ENCODE measurements around the gene UGT1A8. TPM values are rescaled to one million over a fixed set of nuclear protein-coding genes. Genes with fewer than 3 reads are reported as not detected.

The UGT1A8 gene
- total and polyA plus RNA-seq, 3 experiments from 2014 or later, result not detected

DNA sequence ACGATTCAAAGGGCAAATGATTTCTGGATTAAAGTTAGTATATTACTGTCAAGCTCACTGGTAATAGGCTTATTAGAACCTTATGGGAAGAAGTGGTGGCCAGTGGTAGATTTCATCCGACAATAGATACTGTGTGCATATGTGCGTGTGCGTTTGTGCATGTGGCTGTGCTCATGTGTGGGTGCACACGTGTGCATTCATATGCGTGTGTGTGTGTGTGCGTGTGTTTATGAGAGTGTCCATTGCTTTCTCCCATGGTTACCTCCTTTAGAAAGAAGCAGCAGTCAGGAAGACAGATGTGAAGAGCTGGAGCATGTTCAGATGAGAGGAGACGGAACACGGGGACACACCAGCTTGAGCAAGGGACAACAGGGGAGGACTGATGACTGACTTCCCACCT lies 151.8 kb downstream of the UGT1A8 start:
- peaks cover 0 to 2% (median 0%) of the 10 kb centered on the region in 5 donors for H3K9me3 Mint-ChIP-seq
- Histone ChIP-seq H3K9me3 (ENCODE audit: low read length) (no peaks in the 10 kb centered on the region), H3K4me1 (ENCODE audit: insufficient read depth, low read length) (no peaks in the 10 kb centered on the region), H3K27ac (ENCODE audit: low read depth, low read length) (no peak overlapping the region), H3K4me3 (ENCODE audit: low read length) (no peak overlapping the region), H3K36me3 (ENCODE audit: insufficient read depth, low read length) (no peaks in the 10 kb centered on the region), H3K27me3 (ENCODE audit: insufficient read depth, low read length, poor library complexity, severe bottlenecking) (no peaks in the 10 kb centered on the region)
- ChIA-PET CTCF (no interaction called here), POLR2A (no interaction called here)
- H3K4me3 Mint-ChIP-seq, result no peak overlapping the region
- no peak for DNase-seq
- H3K4me1 Mint-ChIP-seq, result no peaks in the 10 kb centered on the region
- no peaks in the 10 kb centered on the region for H3K36me3 Mint-ChIP-seq
- H3K27ac Mint-ChIP-seq, result no peak overlapping the region
- H3K27me3 Mint-ChIP-seq, result peaks cover 10 to 37% of the 10 kb centered on the region in 2 donors

DNA sequence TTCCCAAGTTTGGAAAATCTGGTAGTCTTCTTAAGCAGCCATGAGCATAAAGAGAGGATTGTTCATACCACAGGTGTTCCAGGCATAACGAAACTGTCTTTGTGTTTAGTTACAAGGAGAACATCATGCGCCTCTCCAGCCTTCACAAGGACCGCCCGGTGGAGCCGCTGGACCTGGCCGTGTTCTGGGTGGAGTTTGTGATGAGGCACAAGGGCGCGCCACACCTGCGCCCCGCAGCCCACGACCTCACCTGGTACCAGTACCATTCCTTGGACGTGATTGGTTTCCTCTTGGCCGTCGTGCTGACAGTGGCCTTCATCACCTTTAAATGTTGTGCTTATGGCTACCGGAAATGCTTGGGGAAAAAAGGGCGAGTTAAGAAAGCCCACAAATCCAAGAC lies 154.7 kb downstream of the UGT1A8 start:
- Histone ChIP-seq H3K27ac (ENCODE audit: low read depth, low read length) (no peak overlapping the region), H3K36me3 (ENCODE audit: insufficient read depth, low read length) (no peaks in the 10 kb centered on the region), H3K27me3 (ENCODE audit: insufficient read depth, low read length, poor library complexity, severe bottlenecking) (no peaks in the 10 kb centered on the region), H3K4me1 (ENCODE audit: insufficient read depth, low read length) (no peaks in the 10 kb centered on the region), H3K4me3 (ENCODE audit: low read length) (no peak overlapping the region), H3K9me3 (ENCODE audit: low read length) (no peaks in the 10 kb centered on the region)
- H3K4me3 Mint-ChIP-seq, result no peak overlapping the region
- ChIA-PET POLR2A (no interaction called here), CTCF (no interaction called here)
- H3K4me1 Mint-ChIP-seq, result no peaks in the 10 kb centered on the region
- no peak for DNase-seq
- no peak overlapping the region for H3K27ac Mint-ChIP-seq
- peaks cover 5 to 28% of the 10 kb centered on the region in 2 donors for H3K27me3 Mint-ChIP-seq
- H3K36me3 Mint-ChIP-seq, result peaks cover 0 to 9% (median 0%) of the 10 kb centered on the region in 3 donors
- H3K9me3 Mint-ChIP-seq, result peaks cover 0 to 8% (median 1%) of the 10 kb centered on the region in 5 donors

DNA sequence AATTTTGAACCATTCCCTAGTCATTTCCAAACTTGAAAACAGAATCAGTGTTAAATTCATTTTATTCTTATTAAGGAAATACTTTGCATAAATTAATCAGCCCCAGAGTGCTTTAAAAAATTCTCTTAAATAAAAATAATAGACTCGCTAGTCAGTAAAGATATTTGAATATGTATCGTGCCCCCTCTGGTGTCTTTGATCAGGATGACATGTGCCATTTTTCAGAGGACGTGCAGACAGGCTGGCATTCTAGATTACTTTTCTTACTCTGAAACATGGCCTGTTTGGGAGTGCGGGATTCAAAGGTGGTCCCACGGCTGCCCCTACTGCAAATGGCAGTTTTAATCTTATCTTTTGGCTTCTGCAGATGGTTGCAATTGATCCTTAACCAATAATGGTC lies 155.2 kb downstream of the UGT1A8 start:
- H3K27ac ChIP-seq (ENCODE audit: low read depth, low read length), result no peak overlapping the region
- peaks cover 0 to 8% (median 1%) of the 10 kb centered on the region in 5 donors for H3K9me3 Mint-ChIP-seq
- POLR2A ChIA-PET, result no interaction called here
- H3K27ac Mint-ChIP-seq, result no peak overlapping the region
- H3K36me3 Mint-ChIP-seq, result peaks cover 0 to 9% (median 0%) of the 10 kb centered on the region in 3 donors
- no peaks in the 10 kb centered on the region for H3K9me3 ChIP-seq (ENCODE audit: low read length)
- H3K36me3 ChIP-seq (ENCODE audit: insufficient read depth, low read length), result no peaks in the 10 kb centered on the region
- no peaks in the 10 kb centered on the region for H3K4me1 Mint-ChIP-seq
- H3K4me3 ChIP-seq (ENCODE audit: low read length), result no peak overlapping the region
- no peaks in the 10 kb centered on the region for H3K27me3 ChIP-seq (ENCODE audit: insufficient read depth, low read length, poor library complexity, severe bottlenecking)
- no peaks in the 10 kb centered on the region for H3K4me1 ChIP-seq (ENCODE audit: insufficient read depth, low read length)
- H3K27me3 Mint-ChIP-seq, result peaks cover 3 to 29% of the 10 kb centered on the region in 2 donors
- no peak for DNase-seq
- no peak overlapping the region for H3K4me3 Mint-ChIP-seq
- CTCF ChIA-PET, result no interaction called here

GRCh38 chr2:233773854-233774253 lies 156.4 kb downstream of the UGT1A8 start:
- Mint-ChIP-seq H3K9me3 (peaks cover 0 to 8% (median 3%) of the 10 kb centered on the region in 5 donors), H3K27me3 (peaks cover 8 to 39% of the 10 kb centered on the region in 2 donors), H3K4me1 (no peaks in the 10 kb centered on the region), H3K4me3 (no peak overlapping the region), H3K36me3 (peaks cover 0 to 13% (median 0%) of the 10 kb centered on the region in 3 donors), H3K27ac (no peak overlapping the region)
- Histone ChIP-seq H3K4me3 (ENCODE audit: low read length) (no peak overlapping the region), H3K27ac (ENCODE audit: low read depth, low read length) (no peak overlapping the region), H3K4me1 (ENCODE audit: insufficient read depth, low read length) (no peaks in the 10 kb centered on the region), H3K36me3 (ENCODE audit: insufficient read depth, low read length) (no peaks in the 10 kb centered on the region), H3K9me3 (ENCODE audit: low read length) (no peaks in the 10 kb centered on the region), H3K27me3 (ENCODE audit: insufficient read depth, low read length, poor library complexity, severe bottlenecking) (no peaks in the 10 kb centered on the region)
- no peak for DNase-seq
- POLR2A ChIA-PET, result no interaction called here
- CTCF ChIA-PET, result no interaction called here

DNA sequence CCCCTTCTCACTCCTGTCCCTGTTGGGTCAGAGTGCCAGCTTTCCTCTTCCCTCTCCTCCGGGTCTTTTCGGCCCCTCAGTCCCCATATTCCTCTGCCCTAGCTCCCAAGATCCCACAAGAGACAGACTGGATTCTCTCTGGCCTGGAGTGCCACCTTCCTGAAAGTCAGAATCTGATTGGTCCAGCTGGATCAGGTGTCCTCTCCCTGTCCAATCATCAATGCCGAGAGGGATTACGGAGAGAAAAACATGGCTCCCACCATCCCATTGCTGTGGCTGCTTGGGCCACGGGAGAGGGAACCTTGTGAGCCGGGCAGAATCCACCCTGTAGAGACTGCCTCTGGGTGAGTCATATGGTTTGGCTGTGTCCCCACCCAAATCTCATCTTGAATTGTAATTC lies 158.0 kb downstream of the UGT1A8 start:
- POLR2A ChIA-PET, result no interaction called here
- Mint-ChIP-seq H3K4me3 (no peak overlapping the region), H3K27ac (no peak overlapping the region), H3K36me3 (peaks cover 0 to 13% (median 0%) of the 10 kb centered on the region in 3 donors), H3K9me3 (peaks cover 0 to 8% (median 3%) of the 10 kb centered on the region in 5 donors), H3K4me1 (no peaks in the 10 kb centered on the region), H3K27me3 (peaks cover 9 to 48% of the 10 kb centered on the region in 2 donors)
- Histone ChIP-seq H3K4me1 (ENCODE audit: insufficient read depth, low read length) (no peaks in the 10 kb centered on the region), H3K27me3 (ENCODE audit: insufficient read depth, low read length, poor library complexity, severe bottlenecking) (no peaks in the 10 kb centered on the region), H3K27ac (ENCODE audit: low read depth, low read length) (no peak overlapping the region), H3K9me3 (ENCODE audit: low read length) (no peaks in the 10 kb centered on the region), H3K4me3 (ENCODE audit: low read length) (no peak overlapping the region), H3K36me3 (ENCODE audit: insufficient read depth, low read length) (no peaks in the 10 kb centered on the region)
- CTCF ChIA-PET, result no interaction called here
- no peak for DNase-seq

- Mint-ChIP-seq H3K4me1 (no peaks in the 10 kb centered on the region), H3K9me3 (peaks cover 0 to 8% (median 3%) of the 10 kb centered on the region in 5 donors), H3K27ac (no peak within 1 kb of the TSS), H3K27me3 (peaks cover 12 to 56% of the 10 kb centered on the region in 2 donors), H3K36me3 (peaks cover 0 to 13% (median 0%) of the 10 kb centered on the region in 3 donors), H3K4me3 (no peak within 1 kb of the TSS)
- H3K4me3 ChIP-seq (ENCODE audit: low read length), result no peak within 1 kb of the TSS
- H3K36me3 ChIP-seq (ENCODE audit: insufficient read depth, low read length), result no peaks in the 10 kb centered on the region
- CTCF ChIA-PET, result no interaction called here
- no peak for DNase-seq
- H3K27me3 ChIP-seq (ENCODE audit: insufficient read depth, low read length, poor library complexity, severe bottlenecking), result no peaks in the 10 kb centered on the region
- no peaks in the 10 kb centered on the region for H3K4me1 ChIP-seq (ENCODE audit: insufficient read depth, low read length)
- POLR2A ChIA-PET, result no interaction called here
- no peak within 1 kb of the TSS for H3K27ac ChIP-seq (ENCODE audit: low read depth, low read length)
- H3K9me3 ChIP-seq (ENCODE audit: low read length), result no peaks in the 10 kb centered on the region
These were observed 160.6 kb downstream of the UGT1A8 start, which contains the start of gene MROH2A for GRCh38 chr2:233778030-233778429. MROH2A (plus strand) TSS chr2:233778330; CDS start chr2:233779359, 1,029 bp downstream.

DNA sequence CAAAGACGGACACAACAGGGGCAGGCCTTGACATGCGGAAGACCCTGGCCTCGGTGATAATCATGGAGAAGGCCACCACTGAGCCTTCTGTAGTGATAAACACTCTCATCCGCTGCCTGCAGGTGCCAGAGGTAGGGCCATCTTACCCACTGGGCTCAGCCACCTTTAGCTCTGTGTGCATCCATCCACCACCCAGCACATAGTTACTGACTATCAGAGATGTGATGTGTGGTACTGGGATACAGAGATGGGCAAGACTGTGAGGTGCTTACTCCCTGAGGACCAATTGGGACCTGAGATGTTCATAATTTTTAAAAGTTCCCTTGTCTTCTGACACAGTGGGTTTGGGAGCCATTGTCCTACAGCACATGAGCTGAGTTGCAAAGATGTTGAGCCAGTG lies 162.3 kb downstream of the UGT1A8 start:
- no peaks in the 10 kb centered on the region for H3K36me3 ChIP-seq (ENCODE audit: insufficient read depth, low read length)
- no peak for DNase-seq
- ChIA-PET CTCF (no interaction called here), POLR2A (no interaction called here)
- no peaks in the 10 kb centered on the region for H3K27me3 ChIP-seq (ENCODE audit: insufficient read depth, low read length, poor library complexity, severe bottlenecking)
- H3K4me1 ChIP-seq (ENCODE audit: insufficient read depth, low read length), result no peaks in the 10 kb centered on the region
- H3K4me3 Mint-ChIP-seq, result no peak overlapping the region
- H3K4me1 Mint-ChIP-seq, result no peaks in the 10 kb centered on the region
- peaks cover 22 to 65% of the 10 kb centered on the region in 2 donors for H3K27me3 Mint-ChIP-seq
- no peaks in the 10 kb centered on the region for H3K9me3 ChIP-seq (ENCODE audit: low read length)
- H3K27ac ChIP-seq (ENCODE audit: low read depth, low read length), result no peak overlapping the region
- H3K9me3 Mint-ChIP-seq, result peaks cover 0 to 8% (median 3%) of the 10 kb centered on the region in 5 donors
- H3K27ac Mint-ChIP-seq, result no peak overlapping the region
- H3K4me3 ChIP-seq (ENCODE audit: low read length), result no peak overlapping the region
- peaks cover 0 to 13% (median 0%) of the 10 kb centered on the region in 3 donors for H3K36me3 Mint-ChIP-seq

DNA sequence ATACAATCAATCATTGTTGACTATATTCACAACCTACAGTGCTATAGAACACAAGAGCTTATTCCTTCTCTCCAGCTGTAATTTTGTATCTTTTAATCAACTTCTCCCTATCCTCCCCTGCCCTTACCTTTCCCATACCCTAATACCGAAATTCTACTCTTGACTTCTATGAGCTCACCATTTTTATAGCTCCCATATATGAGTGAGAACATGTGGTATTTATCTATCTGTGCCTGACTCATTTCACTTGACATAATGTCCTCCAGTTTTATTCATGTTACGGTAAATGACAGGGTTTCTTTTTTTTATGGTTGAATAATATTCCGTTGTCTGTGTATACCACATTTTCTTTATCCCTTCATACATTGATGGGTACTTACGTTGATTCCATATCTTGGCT lies 163.3 kb downstream of the UGT1A8 start:
- ChIA-PET CTCF (no interaction called here), POLR2A (no interaction called here)
- Mint-ChIP-seq H3K27me3 (peaks cover 26 to 63% of the 10 kb centered on the region in 2 donors), H3K36me3 (peaks cover 0 to 12% (median 0%) of the 10 kb centered on the region in 3 donors), H3K4me1 (no peaks in the 10 kb centered on the region), H3K27ac (no peak overlapping the region), H3K4me3 (no peak overlapping the region), H3K9me3 (peaks cover 0 to 3% (median 2%) of the 10 kb centered on the region in 5 donors)
- H3K9me3 ChIP-seq (ENCODE audit: low read length), result no peaks in the 10 kb centered on the region
- no peaks in the 10 kb centered on the region for H3K27me3 ChIP-seq (ENCODE audit: insufficient read depth, low read length, poor library complexity, severe bottlenecking)
- no peaks in the 10 kb centered on the region for H3K36me3 ChIP-seq (ENCODE audit: insufficient read depth, low read length)
- no peaks in the 10 kb centered on the region for H3K4me1 ChIP-seq (ENCODE audit: insufficient read depth, low read length)
- DNase-seq, result no peak
- no peak overlapping the region for H3K27ac ChIP-seq (ENCODE audit: low read depth, low read length)
- H3K4me3 ChIP-seq (ENCODE audit: low read length), result no peak overlapping the region

- H3K9me3 Mint-ChIP-seq, result peaks cover 0 to 6% (median 0%) of the 10 kb centered on the region in 5 donors
- no peak overlapping the region for H3K4me3 ChIP-seq (ENCODE audit: low read length)
- no peaks in the 10 kb centered on the region for H3K36me3 ChIP-seq (ENCODE audit: insufficient read depth, low read length)
- H3K4me1 ChIP-seq (ENCODE audit: insufficient read depth, low read length), result no peaks in the 10 kb centered on the region
- peaks cover 0 to 3% (median 0%) of the 10 kb centered on the region in 3 donors for H3K4me1 Mint-ChIP-seq
- H3K27ac ChIP-seq (ENCODE audit: low read depth, low read length), result no peak overlapping the region
- POLR2A ChIA-PET, result no interaction called here
- no peak overlapping the region for H3K4me3 Mint-ChIP-seq
- no peak for DNase-seq
- no peaks in the 10 kb centered on the region for H3K27me3 ChIP-seq (ENCODE audit: insufficient read depth, low read length, poor library complexity, severe bottlenecking)
- H3K36me3 Mint-ChIP-seq, result no peaks in the 10 kb centered on the region
- CTCF ChIA-PET, result no interaction called here
- peaks cover 18 to 30% of the 10 kb centered on the region in 2 donors for H3K27me3 Mint-ChIP-seq
- no peak overlapping the region for H3K27ac Mint-ChIP-seq
- H3K9me3 ChIP-seq (ENCODE audit: low read length), result no peaks in the 10 kb centered on the region
These were observed 172.1 kb downstream of the UGT1A8 start for GRCh38 chr2:233789554-233789953.
